GM21737 (cell line): ENCODE results near the gene SACM1L.

Source experiments
- ATAC-seq: cut with Tn5 transposase; IDR thresholded peaks from one replicate; pipeline ENCODE4 v1.9.1; 2021; ENCODE audit warnings: mild to moderate bottlenecking, moderate library complexity; ENCODE audit not compliant: unreplicated experiment

Gene SACM1L

DNA sequence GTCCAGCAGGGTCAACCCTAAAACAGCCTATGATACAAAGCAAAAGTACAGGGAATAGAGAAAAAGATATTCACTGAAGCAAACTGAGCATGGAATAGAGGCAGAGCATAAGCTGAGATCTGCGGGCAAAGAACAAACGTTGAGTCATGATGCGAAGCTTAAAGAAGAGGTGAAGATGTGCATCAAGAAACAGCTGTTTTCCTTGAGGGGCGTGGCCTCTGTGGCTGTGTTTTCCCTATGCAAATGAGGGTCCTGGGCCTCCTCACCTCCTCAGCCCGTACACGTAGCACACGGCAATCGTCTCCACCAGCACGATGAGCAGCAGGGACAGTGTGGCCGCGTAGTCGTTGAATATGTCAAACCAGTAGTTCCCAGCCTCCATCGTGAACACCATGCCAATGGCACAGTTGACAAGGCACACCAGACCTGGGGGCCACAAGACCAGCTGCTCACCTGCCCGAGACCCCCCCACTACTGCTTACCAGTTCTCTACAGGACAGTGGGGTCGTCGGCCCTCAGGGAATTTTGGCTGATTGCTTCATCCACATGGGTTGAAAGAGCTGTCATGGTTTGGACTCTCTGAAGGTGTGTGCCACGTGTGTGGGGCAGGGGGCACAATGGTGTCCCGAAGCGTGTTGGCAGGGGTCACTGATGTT lies 73.6 kb downstream of the SACM1L start:
- no peak for ATAC-seq

DNA sequence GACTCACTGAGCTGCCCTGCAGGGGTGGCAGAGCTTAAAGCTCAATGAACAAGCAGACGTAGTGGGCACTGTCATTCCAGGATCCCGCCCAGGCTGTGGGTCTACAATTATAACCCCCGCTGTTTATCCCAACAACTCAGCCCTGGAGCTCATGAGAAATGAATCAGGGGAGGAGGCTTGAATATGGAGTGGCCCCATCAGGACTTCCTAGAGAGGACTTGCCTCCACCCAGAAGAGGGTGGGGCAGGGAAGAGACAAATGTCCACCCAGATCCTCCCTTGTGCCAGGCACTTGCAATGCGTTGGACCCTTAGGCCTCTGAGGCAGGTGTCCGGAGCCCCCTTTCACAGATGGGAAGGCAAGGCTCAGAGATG lies 74.1 kb downstream of the SACM1L start:
- ATAC-seq = no peak

GRCh38 chr3:45765266-45765851 lies 76.2 kb downstream of the SACM1L start:
- no peak for ATAC-seq

DNA sequence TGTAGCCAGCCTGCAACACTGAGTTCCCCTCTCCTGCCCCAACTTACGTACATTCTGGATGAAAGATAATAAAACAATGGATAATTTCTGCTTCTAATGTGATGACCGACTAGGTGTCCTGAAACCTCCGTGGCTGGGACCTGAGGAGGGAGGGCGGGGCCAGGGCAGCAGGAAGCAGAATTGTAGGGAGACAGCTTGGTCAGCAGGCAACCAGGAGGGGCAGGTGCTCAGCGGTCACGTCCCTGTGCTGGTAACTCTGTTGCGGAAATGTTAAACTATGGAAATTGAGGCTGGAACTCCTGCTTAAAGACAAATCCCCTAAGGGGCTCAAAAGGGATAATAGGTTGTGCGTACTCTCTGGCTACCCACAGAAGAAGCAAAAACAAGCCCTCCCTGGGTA lies 76.8 kb downstream of the SACM1L start:
- no peak for ATAC-seq

GRCh38 chr3:45771166-45771775 lies 82.1 kb downstream of the SACM1L start:
- ATAC-seq = no peak

- ATAC-seq = no peak
Measured at GRCh38 chr3:45771831-45772230, 82.6 kb downstream of the SACM1L start.

DNA sequence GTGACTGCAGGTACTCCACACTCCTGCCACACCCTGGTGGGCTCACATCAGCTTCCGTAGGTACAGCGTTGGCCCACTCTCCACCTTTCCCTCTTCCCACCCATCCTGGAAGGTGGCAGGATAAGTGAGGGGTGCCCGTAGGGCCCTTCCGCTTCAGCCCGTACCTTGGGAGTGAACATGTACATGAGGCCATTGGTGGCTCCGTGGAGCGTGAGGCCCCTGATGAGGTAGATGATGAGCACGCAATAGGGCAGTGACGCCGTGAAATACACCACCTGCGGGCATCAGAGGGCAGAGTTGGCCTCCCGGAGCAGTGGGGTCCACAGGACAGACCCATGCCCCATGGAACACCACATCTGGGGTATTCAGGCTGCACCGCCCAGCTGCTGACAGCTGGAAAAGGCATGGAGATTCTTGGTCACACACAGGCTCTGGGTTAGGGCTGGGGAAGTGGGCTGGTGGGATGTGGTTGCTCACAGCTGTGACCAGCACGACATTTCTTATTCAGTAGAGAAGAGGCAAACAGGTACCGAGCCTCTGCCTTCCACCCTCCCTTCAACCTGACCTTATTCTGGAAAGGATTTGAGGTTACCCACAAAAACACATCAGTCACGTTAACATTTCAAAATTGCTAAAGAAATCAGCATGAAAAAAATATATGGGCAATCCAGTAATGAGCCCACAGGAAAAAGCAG lies 83.3 kb downstream of the SACM1L start:
- ATAC-seq = no peak

DNA sequence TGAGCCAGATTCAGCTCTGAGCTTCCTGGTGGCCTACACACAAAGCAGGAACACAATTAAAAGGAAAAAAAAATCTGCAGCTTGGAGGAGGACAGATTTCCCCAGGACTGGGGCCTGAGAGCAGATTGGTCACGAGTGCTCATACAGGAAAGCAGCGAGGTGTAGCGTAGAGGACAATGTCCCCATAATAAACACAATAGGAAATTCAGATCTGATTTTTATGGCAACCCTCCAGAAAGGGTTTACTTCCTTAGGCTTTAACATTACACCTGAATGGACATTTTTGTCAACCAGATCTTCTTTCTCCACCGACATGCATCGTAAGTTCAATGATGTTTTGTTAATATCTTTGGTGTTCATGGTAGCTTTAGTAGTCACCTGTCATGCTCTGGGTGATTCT lies 83.9 kb downstream of the SACM1L start:
- no peak for ATAC-seq

DNA sequence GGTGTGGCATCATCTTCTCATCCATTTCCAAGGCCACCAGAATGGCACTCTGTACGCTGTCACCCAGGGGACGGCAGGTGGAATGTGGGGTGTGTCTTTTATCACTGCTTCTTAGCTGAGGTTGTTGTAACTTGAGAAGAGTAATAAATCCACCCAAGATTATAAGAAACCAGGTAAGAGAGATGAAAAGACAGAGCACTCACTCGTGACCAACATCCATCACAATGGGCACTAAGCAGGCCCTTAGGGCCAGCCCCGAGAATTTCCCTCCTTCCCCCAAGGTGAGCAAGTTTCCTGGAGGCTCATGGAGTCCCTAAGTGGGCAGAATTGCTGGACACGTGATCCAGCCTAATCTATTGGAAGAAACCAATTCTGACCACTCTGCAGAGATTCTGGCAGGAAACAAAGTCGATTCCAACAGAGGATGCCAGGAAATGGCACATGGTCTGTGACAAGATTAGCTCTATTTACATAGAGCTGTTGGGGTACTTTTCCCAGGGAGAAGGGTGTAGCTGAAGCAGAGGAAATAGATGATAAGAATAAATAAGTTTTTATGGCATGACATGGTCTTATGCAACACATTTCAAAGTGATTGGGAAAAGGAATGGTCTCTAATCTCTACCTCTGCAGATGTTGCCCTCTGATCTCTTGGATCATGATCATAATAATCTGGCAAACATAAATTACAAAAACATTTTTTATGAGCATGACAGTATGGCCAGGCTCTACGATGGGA lies 84.7 kb downstream of the SACM1L start:
- ATAC-seq = no peak

GRCh38 chr3:45774581-45775521 lies 85.7 kb downstream of the SACM1L start:
- no peak for ATAC-seq

DNA sequence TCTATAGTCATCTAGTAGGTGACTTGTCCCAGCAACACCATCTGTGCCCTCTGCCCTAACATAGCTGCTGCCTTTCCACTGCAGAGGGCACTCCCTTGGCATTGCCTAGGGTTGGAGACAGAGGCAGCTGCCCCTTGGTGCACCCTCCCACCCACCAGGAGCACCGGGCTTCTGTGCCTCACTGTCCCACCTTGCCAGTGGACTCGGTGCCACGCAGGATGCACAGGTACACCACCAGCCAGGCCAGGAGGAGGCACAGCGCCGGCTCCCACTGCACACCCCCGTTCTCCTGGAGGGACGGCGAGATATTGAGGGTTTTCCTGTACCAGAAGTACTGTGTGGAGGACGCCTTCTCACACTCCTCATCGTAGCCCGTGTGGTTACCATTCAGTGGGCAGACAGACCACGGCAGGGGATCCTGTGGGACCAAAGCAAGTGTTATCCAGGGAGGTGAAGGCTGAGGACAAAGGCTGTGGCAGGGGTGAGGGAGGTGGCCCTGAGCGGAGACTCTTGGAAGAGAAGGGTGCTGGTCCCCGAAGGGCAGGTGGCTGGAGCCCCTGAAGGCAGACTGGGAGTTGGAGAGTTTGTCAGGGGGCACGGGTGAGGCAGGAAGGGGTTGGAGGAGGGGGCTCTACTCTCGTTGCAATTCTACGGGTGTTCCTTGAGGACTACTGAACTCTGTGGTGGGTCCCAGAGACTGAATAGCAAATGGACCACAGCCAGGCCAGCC lies 86.5 kb downstream of the SACM1L start:
- ATAC-seq = no peak

DNA sequence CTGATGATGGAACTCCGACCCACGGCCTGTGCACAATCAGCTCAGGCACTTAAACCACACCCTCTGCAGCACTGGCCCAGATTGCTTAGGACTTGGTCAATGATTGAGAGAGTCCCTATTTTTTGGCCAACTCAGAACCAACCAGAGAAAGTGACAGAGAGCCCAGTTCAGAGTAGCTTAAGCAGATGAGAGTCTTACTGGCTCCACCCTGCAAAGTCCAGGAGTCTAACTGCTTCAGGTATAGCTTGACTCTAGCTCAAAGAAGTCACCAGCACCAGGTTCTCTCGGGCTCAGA lies 87.1 kb downstream of the SACM1L start:
- no peak for ATAC-seq

DNA sequence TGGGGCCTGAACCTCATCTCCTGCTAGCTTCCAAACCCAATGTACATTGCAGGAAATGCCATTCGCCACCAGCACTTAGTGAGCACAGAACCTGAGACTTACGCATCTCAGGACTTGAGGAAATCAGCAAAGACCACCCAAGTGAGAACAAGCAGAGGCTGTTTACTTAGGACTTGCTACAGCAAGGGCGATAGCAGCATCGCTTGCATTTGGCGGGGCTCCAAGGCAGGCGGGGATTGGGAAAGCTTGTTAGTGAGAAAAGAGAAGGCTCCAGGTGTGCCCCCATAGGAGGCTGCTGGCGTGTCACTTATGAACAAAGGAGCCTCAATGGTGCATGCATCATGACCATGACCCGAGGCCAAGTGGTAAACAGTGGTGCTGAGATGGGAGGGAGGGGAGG lies 87.4 kb downstream of the SACM1L start:
- ATAC-seq = no peak

DNA sequence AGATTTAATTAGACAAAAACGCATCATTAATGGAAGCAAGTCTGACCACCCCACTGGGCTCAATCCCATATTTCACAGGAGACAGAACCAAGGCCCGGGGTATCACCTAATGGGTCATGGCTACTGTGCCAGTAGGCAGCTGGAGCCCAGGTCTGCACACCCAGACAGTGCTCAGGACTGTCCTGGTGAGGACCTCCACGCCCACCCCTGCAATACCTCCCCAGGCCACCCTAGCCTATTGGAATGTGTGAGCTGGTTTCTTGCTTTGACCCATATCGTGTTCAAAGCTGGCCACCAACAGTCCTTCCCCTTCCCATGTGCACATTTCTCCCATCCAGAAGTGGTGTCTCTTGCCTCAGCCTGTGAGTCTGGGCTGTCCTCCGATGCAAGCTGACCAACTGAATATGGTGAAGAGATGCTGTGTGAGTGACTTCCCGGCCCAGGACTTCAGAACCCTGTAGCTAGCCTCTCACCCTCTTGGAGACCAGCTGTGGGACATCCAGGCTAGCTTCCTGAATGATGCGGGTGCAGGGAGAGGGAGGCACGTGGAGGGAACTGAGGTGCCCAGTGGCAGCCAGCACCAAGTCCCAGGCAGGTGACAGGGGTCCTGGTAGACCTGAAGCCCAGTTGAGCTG lies 88.0 kb downstream of the SACM1L start:
- no peak for ATAC-seq

DNA sequence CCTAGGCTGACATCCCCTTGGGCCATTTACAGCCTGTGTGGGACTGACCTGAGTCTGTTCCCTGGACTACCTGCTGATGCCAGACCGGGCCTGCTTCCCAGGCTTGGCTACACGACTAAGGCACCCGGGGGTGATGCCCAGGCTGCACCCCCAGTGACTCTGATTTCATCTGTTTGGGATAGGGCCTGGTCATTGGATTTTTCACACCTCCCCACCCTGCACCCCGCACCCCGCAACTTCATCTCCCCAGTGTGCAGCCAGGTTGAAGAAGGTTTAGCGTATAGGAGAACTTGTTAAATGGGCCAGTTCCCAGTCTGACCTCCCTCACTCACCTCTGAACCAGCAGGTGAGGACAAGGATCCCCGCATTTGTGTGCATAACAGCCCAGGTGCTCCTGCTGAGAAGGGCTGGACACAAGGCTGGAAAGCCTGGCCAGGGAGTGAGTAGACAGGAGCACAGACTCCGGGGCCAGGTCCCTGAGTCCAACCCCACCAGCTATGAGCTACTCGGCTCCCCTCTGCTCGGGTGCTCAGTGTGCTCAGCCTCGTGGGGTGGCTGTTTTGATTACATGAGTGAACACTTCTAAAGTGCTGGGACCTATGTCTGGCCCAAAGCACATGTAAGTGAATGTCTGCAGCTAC lies 88.7 kb downstream of the SACM1L start:
- no peak for ATAC-seq

DNA sequence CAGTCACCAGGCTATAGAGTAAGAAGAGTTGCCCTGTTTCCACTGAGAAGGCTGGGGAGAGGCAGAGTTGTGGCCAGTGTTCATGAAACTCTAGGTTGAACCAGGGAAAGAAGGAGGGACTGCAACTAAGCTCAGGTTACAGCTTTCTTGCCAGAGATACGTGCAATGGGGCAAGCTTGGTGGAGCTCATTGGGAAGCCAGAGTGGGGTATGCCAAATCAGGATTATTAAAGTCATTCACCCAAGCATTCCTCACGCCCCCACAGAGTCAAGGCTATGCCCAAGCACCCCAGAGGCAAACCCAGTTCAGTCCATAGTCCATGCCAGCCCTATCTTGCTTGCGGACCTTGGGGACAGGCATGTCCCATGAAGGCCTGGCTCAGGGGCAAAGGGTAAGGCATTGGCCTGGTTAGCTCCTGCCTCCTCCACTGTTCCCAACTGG lies 89.6 kb downstream of the SACM1L start:
- ATAC-seq = no peak

GRCh38 chr3:45779746-45780735 lies 90.8 kb downstream of the SACM1L start:
- ATAC-seq = no peak

DNA sequence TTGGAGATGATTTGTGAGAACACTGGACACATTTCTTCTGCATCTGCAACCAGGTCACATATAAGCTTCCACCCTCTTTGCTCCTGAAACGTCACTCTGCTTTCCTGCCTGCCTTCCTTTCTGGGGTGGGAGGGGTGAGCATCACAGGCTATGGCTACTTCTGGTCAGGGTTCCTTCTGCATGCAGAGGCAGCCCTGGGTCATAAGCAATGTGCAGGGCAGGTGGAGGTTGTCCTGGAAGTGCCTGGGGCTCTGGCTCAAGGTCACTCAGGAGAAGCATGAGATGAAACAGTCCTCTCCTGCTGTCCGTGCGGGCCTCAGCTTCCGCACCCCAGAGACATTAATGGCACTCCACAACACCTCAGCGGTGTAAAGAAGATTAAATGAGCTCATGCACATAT lies 92.1 kb downstream of the SACM1L start:
- ATAC-seq = no peak
